ENCODE measurements around the gene UQCC2. TPM values are rescaled to one million over a fixed set of nuclear protein-coding genes. Genes with fewer than 3 reads are reported as not detected.

UQCC2 gene
- 100 to 1,000 TPM; 118 to 126 TPM for total RNA-seq

GRCh38 chr6:33711140-33712129, at the start of gene UQCC2:
TSS of gene UQCC2 (minus strand) at chr6:33711700. CDS start at chr6:33711686, 14 bp downstream.
- DNase-seq, result peak; percentile 97
- no peaks in the 10 kb centered on the region for H3K9me3 Mint-ChIP-seq
- no peaks in the 10 kb centered on the region for H3K27me3 Mint-ChIP-seq
- peaks cover 31% of the 10 kb centered on the region for H3K4me1 Mint-ChIP-seq
- H3K4me3 Mint-ChIP-seq, result peak within 1 kb of the TSS; percentile 95
- H3K27ac Mint-ChIP-seq, result peak within 1 kb of the TSS; percentile 99
- peaks cover 32% of the 10 kb centered on the region for H3K36me3 Mint-ChIP-seq

DNA sequence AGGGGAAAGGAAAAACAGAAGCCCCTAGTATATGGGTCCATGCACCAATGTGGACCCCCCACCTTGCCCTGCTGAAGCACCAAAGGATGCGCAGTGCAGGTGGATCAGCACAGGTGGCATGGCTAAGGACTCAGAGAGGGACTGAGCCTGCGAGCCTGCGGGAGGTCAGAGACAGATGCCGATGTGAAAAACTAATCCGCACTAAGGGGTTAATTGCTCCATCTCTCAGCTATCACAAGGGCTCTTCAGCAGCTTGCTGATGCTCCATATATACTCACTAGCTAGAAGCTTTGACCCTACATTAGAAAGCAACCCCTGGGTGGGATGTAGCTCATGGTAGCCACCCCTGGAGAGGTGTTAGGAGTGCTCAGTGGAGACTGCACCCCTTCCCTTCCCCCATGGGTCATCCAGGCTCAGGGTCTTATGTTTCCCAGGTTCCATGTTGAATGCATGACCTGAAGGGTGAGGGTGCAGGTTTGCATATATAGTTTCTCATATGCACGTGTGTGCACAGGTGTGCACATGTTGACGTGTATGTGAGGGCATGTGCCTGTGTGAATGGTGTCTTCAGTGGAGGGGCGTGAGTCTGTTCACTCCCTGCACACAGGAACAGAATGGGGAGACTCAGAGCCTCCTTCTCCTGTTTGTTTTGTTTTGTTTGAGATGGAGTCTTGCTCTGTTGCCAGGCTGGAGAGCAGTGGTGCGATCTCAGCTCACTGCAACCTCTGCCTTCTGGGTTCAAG, 48.6 kb upstream of the UQCC2 start:
- Mint-ChIP-seq H3K9me3 (no peaks in the 10 kb centered on the region), H3K27ac (no peak overlapping the region), H3K4me3 (no peak overlapping the region), H3K27me3 (peaks cover 5% of the 10 kb centered on the region), H3K4me1 (peaks cover 5% of the 10 kb centered on the region), H3K36me3 (no peaks in the 10 kb centered on the region)
- DNase-seq, result no peak

DNA sequence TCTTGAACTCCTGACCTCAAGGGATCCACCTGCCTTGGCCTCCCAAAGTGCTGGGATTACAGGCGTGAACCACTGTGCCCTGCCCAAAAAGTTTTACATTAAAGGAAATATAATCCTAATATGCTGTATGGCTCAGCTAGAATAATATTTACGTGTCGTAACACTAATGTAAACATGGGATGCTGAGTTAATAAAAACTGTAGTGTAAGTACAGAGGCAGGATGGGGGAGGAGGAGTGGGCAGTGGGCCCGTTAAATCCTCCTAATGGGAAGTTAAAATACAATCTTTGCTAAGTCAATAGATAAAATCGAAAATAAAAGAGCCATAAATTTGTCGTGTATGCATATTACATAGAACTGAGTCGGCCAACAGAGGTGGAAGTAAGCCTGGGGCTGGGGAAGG, 47.3 kb upstream of the UQCC2 start:
- peaks cover 5% of the 10 kb centered on the region for H3K27me3 Mint-ChIP-seq
- peaks cover 5% of the 10 kb centered on the region for H3K4me1 Mint-ChIP-seq
- H3K36me3 Mint-ChIP-seq, result no peaks in the 10 kb centered on the region
- H3K9me3 Mint-ChIP-seq, result no peaks in the 10 kb centered on the region
- no peak overlapping the region for H3K4me3 Mint-ChIP-seq
- no peak for DNase-seq
- H3K27ac Mint-ChIP-seq, result no peak overlapping the region

- H3K27ac Mint-ChIP-seq, result no peak overlapping the region
- H3K4me1 Mint-ChIP-seq, result peaks cover 5% of the 10 kb centered on the region
Measured at GRCh38 chr6:33757906-33758305, 46.4 kb upstream of the UQCC2 start.

DNA sequence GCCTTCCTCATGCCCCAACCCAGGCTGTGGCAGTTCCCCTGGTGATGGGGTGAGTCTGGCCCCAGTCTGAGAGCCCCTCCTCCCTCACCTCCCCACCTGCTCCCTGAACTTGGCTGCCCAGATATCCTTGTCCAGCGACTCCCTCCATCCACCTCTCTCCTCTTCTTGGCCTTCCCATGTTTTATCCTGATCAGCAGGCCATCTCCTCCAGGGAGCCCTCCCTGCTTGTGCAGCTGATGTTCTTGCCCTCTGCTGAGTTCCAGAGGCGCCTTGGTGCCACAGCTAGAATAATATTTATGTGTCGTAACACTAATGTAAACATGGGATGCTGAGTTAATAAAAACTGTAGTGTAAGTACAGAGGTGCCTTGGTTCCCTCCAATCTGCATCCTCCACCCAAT, 45.6 kb upstream of the UQCC2 start:
- Mint-ChIP-seq H3K4me3 (no peak overlapping the region), H3K4me1 (peaks cover 5% of the 10 kb centered on the region), H3K36me3 (no peaks in the 10 kb centered on the region), H3K27me3 (no peaks in the 10 kb centered on the region), H3K27ac (no peak overlapping the region), H3K9me3 (no peaks in the 10 kb centered on the region)
- no peak for DNase-seq

More at GRCh38 chr6:33757906-33758305, 46.4 kb upstream of the UQCC2 start:
- H3K36me3 Mint-ChIP-seq, result no peaks in the 10 kb centered on the region
- no peak overlapping the region for H3K4me3 Mint-ChIP-seq
- no peaks in the 10 kb centered on the region for H3K27me3 Mint-ChIP-seq
- H3K9me3 Mint-ChIP-seq, result no peaks in the 10 kb centered on the region
- no peak for DNase-seq

GRCh38 chr6:33756211-33756954, 44.9 kb upstream of the UQCC2 start:
- H3K27me3 Mint-ChIP-seq, result no peaks in the 10 kb centered on the region
- no peak for DNase-seq
- H3K27ac Mint-ChIP-seq, result no peak overlapping the region
- no peaks in the 10 kb centered on the region for H3K36me3 Mint-ChIP-seq
- peaks cover 5% of the 10 kb centered on the region for H3K4me1 Mint-ChIP-seq
- no peak overlapping the region for H3K4me3 Mint-ChIP-seq
- H3K9me3 Mint-ChIP-seq, result no peaks in the 10 kb centered on the region

GRCh38 chr6:33755070-33755869, 43.8 kb upstream of the UQCC2 start:
- Mint-ChIP-seq H3K27me3 (no peaks in the 10 kb centered on the region), H3K4me1 (no peaks in the 10 kb centered on the region), H3K36me3 (no peaks in the 10 kb centered on the region), H3K4me3 (no peak overlapping the region), H3K27ac (no peak overlapping the region), H3K9me3 (no peaks in the 10 kb centered on the region)
- no peak for DNase-seq

DNA sequence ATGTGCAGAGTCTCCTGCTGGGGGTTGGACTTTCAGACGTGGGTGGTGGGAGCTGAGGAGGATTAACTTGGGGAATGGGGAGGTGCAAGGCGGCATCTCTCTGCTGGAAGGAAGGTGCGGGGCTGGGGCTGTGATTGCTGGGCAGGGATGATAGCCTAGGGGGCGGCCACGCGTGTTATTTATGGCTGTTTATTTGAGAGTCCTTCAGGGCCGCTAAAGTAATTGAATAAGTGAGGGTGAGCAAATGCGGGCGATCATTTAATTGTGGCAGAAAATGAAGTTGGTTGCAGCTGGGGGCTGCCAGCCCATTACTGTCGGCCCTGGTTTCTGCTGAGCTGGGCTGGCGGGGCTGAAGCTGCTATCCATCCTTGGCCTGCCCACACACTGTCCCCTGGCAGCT, 42.7 kb upstream of the UQCC2 start:
- H3K27ac Mint-ChIP-seq, result no peak overlapping the region
- H3K9me3 Mint-ChIP-seq, result no peaks in the 10 kb centered on the region
- H3K4me3 Mint-ChIP-seq, result no peak overlapping the region
- H3K4me1 Mint-ChIP-seq, result no peaks in the 10 kb centered on the region
- H3K36me3 Mint-ChIP-seq, result no peaks in the 10 kb centered on the region
- DNase-seq, result no peak
- H3K27me3 Mint-ChIP-seq, result no peaks in the 10 kb centered on the region

DNA sequence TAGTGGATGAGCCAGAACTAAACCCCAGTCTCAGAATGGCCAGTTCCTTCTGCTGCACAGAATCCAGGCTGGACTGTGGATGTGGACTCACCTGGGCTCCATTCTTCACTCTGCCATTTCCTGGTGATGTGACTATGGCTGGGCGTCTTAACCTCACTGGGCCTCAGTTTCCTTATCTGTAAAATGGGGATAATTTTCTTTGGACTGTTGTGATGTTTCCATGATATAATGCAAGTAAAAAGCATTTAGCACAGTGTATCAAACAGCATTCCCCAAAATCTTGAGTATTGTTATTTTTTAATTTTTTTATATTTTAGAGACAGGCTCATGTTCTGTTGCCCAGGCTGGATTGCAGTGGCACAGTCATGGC, 41.1 kb upstream of the UQCC2 start:
- Mint-ChIP-seq H3K36me3 (no peaks in the 10 kb centered on the region), H3K4me3 (no peak overlapping the region), H3K27ac (no peak overlapping the region), H3K27me3 (no peaks in the 10 kb centered on the region), H3K9me3 (no peaks in the 10 kb centered on the region), H3K4me1 (no peaks in the 10 kb centered on the region)
- DNase-seq, result no peak

DNA sequence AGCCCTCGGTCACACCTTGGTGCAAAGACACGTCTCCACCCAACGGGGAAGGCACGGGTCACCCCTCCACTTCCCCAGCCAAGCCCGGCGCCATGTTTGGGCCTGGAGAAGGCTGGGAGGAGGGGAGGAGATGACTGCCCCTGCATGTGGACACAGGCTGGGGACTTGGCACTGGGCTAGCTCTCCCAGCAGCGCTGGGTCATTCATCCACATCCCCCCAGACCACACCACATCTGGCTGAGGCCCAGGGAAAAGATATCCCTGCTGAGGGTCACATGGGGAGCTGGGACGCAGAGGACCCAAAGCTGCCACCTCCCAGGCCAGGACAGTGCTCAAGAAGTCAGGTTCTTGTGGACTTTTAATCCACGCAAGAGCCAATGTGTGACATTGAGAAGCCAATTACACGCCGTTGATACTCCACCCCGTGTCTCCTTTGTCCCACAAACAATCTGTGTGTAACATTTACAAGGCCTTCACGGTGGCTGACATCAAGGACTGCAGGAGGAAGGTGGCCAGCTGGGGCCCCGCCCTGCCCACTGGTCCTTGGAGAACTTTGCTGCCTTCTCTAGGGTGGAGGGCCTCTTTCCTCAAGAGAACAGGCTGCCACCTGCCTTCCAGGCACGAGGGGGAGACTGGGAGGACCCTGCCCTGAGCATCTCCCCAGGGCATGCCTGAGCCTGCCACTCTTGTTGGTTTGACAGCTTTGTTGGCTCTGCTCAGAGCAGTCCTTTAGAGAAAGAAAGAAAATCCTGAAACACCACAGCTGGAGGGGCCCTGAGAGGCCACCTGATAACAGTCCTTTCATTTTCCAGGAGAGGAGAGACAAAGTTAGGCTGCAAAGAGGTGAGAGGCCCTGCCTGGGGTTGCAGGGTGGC, 40.5 kb upstream of the UQCC2 start:
- H3K4me1 Mint-ChIP-seq, result no peaks in the 10 kb centered on the region
- no peaks in the 10 kb centered on the region for H3K9me3 Mint-ChIP-seq

GRCh38 chr6:33750244-33750991, 38.9 kb upstream of the UQCC2 start:
- Mint-ChIP-seq H3K27ac (no peak overlapping the region), H3K27me3 (no peaks in the 10 kb centered on the region), H3K36me3 (no peaks in the 10 kb centered on the region), H3K9me3 (no peaks in the 10 kb centered on the region), H3K4me3 (no peak overlapping the region), H3K4me1 (no peaks in the 10 kb centered on the region)
- no peak for DNase-seq

More for the DNA sequence above, 40.5 kb upstream of the UQCC2 start:
- Mint-ChIP-seq H3K27ac (no peak overlapping the region), H3K4me3 (no peak overlapping the region), H3K27me3 (no peaks in the 10 kb centered on the region), H3K36me3 (no peaks in the 10 kb centered on the region)
- no peak for DNase-seq

GRCh38 chr6:33749401-33749800, 37.9 kb upstream of the UQCC2 start:
- no peak for DNase-seq
- Mint-ChIP-seq H3K9me3 (no peaks in the 10 kb centered on the region), H3K4me1 (no peaks in the 10 kb centered on the region), H3K36me3 (no peaks in the 10 kb centered on the region), H3K4me3 (no peak overlapping the region), H3K27ac (no peak overlapping the region), H3K27me3 (no peaks in the 10 kb centered on the region)

DNA sequence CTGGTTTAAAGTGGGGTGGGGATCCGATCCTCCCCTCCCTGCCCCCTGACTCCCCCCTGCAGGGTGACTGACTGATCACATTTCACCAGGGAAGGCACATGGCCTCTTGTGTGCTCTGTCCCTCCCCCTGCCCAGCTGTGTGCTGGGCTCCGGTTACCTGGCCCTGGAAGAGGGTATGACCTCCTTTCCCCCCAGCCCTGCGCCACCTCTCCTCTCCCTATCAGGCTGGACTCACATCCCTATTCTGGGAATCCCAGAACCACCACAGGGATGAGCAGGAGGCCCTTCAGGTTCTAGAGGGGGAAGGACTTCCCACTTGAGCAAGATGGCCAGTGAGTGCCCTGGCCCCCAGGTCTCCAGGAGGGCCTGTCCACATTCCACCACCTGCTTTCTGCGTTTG, 37.3 kb upstream of the UQCC2 start:
- H3K27me3 Mint-ChIP-seq, result peaks cover 4% of the 10 kb centered on the region
- no peak overlapping the region for H3K4me3 Mint-ChIP-seq
- no peaks in the 10 kb centered on the region for H3K9me3 Mint-ChIP-seq
- H3K27ac Mint-ChIP-seq, result no peak overlapping the region
- no peaks in the 10 kb centered on the region for H3K4me1 Mint-ChIP-seq
- no peak for DNase-seq
- no peaks in the 10 kb centered on the region for H3K36me3 Mint-ChIP-seq
